Stimulated activated CD8-positive, alpha-beta memory T cell treated with anti-CD3 and anti-CD28 coated beads, Interleukin-4, amount 100 ng/mL, for 4 hours (primary cell): ENCODE measurements around the gene OTOP3.
A peak's percentile ranks its signal among the peaks of the same experiment; 100 is the strongest.
"Not testable (repeated sequence)": the region's sequence is repeated elsewhere in the genome, so short reads cannot be mapped to it uniquely, and the experiment has no call there.

ENCODE experiments used
- DNase-seq, 2 donors: peaks; one replicate each; pipeline ENCODE4 v3.0.0-alpha.2; 2020; ENCODE audit warnings: low read depth in 2 of 2, low spot score in 1 of 2

The OTOP3 gene

GRCh38 chr17:74960570-74961342 is 25.1 kb downstream of the OTOP3 start:
- no peak for DNase-seq

DNA sequence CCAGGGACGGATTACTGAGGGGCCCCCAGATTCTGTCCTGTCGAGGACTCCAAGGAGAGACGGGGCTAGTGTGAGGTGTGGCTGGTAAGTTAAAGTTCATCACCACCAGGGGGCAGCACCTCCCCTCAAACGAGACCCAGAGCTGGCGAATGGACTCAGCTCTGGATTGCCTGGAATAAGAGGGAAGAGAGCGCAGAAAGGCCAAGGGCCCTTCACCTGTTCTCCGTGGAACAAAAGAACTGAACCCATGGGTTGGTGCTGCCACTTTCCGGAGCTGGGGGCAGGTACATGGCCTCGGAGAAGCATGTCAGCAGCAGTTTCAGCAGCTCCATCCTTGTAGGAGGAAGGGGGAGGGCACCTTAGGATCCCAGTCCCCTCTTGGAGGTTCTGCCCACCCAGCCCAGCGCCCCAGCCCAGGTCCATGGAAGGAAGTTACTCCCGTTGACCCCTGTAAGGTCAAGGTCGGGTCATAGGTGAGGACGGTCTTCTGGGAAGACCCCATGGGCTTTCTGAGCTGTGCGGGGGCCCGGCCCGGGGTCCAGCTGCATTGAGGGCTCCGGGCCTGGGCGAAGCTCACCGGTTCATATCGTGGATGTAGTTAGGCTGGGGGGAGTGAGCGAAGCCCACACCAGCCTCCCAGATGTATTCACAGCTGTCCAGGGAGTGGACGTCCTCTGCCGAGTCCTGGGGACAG is 26.1 kb downstream of the OTOP3 start:
- DNase-seq = peak; percentile 59 to 78

DNA sequence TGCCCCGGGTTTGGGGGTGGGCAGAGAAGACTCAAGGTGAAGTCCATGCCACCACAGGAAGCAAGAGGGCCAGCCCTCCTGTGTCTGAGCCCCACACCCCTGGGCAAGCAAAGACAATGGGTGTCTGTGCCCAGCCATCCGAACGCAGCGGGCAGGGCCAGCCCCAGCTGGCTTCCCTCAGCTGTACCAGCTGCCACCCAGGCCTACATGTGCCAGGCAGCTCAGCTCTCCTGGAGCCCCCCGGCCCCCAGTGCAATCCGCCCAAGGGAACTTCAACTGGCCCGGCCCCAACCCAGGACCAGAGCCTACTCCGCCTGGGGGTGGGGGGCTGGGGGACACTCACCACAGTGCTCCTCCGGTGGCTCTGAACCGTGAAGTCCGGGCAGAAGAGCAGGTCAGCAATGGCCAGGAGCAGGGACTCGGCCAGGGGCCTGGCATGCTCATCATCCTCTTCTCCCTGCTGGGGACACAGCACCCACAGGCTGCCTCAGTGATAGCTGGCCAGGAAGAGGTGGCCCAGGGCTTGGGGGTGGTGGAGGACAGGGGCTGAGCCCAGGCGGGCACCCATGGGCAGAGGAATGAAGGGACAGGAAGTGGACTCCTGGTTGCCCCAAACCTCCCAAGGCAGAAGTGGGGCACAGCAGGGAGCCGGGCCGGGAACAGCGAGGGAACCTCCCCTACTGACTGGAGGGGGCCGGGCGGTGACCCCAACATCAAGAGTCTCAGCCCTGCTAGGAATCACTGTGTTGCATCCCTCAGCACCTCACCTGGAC is 27.1 kb downstream of the OTOP3 start:
- DNase-seq = no peak

GRCh38 chr17:74963656-74964055 is 28.0 kb downstream of the OTOP3 start:
- no peak for DNase-seq

GRCh38 chr17:74964246-74964761 is 28.6 kb downstream of the OTOP3 start:
- DNase-seq = no peak

DNA sequence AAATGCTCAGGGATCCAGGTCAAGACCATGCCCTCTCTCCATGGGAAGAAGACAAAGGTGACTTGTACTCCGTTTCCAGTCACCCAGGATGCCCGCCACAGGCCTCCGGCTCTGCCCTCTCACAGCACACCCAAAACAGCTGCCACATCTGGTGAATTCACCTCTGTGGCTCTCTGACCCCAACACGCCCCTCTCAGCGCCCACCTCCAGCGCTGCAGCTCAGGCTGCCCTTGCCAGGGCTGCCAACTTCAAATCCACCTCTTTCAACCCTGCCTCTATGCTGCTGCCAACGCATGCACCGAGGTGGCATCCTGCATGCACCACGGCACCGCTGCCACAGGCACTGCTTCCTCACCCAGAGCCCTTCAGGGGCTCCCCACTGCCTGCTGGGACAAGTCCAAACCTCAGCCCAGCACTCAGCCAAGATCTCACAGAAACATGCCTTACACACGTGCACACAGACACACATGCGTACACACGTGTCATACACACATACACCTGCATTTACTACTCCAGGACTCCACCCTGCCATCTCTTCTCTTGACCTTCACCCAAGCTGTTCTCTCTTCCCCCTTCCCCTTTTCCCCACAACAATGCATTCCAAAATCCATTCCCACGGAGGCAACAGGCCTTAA is 29.4 kb downstream of the OTOP3 start:
- DNase-seq = no peak

DNA sequence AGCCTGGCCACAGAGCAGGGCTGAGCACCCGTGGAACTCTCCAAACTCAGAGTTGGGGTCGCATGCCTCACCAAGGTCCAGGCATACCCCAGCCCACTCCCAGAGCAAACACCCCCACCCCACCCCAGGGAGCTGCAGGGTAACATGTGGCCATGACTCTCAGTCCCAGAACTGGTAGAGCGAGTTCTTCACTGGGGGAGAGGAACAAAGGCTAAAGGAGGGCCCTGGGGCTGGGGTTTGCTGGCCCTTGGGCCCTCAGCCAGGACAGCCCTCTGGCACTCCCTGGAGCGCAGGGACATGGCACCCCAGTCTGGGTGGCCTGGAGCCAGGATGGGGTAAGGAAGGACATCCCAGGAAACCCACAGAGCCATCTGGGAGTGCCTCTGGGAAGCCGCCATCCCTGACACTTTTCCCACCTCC is 32.7 kb downstream of the OTOP3 start:
- DNase-seq = no peak

DNA sequence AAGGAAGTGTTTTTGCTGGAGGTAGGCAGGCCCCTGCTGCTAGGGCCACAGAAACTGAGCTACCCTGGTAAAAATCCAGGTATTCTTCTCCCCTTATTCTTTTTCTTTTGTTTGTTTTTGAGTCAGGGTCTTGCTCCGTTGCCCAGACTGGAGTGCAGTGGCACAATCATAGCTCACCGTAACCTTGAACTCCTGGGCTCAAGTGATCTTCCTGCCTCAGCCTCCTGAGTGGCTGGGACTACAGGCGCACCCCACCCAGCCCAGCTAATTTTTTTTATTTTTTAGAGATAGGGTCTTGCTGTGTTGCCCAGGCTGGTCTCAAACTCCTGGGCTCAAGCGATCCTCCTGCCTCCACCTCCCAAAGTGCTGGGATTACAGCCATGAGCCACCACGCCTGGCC is 33.8 kb downstream of the OTOP3 start:
- DNase-seq = not testable (repeated sequence)

GRCh38 chr17:74970395-74970794 is 34.7 kb downstream of the OTOP3 start:
- DNase-seq = no peak

DNA sequence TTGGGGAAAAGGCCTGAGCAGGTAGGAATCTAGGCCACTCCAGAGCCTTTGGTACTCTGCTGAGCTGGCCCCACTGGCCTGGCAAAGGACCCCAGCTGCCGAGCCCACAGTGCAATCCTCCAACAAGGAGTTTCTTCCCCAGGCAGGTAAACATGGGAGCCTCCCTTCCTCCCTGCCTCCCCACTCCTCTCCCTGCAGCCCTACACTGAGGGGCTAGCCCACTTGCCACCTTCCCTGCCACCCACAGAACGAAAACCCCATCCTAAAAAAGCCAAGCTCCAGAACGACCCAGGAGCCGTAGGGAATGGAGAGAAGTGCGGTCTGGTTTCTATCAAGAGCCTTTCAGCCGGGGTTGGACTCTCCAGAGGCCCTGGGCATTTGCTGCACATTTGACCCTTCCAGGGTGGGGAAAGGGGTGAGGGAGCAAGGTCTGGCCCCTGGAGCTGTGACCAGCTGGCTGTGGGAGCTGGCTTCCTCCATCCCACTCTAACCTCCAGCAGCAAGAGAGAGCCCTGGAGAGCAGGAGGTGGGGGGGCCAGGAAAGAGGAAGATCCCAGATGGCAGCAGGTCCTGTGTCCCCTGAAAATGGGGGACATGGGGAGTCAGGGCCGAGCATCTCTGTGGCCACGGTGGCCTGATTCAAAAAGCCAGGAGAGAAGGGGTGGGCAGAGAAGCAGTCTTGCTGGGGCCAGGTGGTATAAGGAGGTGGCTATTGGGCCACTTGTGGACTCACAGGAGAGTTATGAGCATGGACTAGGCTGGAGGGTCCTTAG is 35.6 kb downstream of the OTOP3 start:
- DNase-seq = no peak

DNA sequence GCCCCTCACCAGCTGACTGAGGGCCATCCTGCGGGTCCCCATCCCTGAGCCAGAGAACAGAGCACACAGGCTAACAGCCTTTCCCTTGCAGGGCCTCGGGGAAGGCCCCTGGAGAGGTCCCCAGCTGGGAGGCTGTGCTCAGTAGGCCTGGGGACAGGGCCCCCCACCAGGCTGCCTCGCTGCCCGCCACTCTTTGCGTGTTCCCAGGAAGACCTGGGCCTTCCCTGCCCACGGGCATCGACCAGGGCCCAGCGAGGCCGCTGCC is 36.1 kb downstream of the OTOP3 start:
- DNase-seq = no peak

- peak; percentile 58 to 65 for DNase-seq
These were observed 36.6 kb downstream of the OTOP3 start, which contains the start of gene HID1 for GRCh38 chr17:74972107-74972972. Gene HID1, minus strand, starts transcription at chr17:74972759. Its CDS starts 103 bp downstream, at chr17:74972656.

GRCh38 chr17:74972973-74973328 is 37.3 kb downstream of the OTOP3 start:
- DNase-seq = no peak

- DNase-seq = no peak
These were observed 40.2 kb downstream of the OTOP3 start for GRCh38 chr17:74975943-74976342.

GRCh38 chr17:74977802-74978201 is 42.1 kb downstream of the OTOP3 start:
- DNase-seq = no peak

GRCh38 chr17:74978240-74978639 is 42.5 kb downstream of the OTOP3 start:
- DNase-seq = no peak

DNA sequence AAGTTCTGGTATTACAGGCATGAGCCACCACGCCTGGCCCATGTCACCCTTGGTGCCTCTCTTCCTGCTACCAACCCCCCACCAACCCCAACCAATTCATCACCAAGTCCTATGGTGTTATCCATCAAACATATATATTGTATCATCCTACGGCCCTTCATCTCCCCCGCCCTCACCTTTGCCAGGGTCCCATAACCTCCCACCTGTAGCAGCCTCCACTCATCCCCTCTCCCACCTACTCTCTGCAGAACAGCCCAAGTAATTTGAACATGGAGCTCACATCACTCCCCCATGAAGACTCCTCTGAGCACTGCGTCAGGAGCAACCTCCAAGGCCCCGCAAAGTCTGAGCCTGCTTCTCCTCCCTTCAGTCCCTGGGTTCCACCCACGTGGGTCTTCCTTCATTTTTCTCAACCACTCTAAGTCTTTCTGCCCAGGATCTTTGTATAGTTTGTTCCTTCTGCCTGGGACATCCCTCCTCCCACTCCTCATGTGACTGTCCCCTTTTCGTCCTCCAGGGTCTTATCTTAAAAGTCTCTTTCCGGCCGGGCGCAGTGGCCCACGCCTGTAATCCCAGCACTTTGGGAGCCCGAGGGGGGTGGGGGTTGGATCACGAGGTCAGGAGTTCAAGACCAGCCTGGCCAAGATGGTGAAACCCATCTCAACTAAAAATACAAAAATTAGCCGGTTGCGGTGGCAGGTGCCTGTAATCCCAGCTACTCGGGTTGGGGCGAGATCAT is 43.9 kb downstream of the OTOP3 start:
- no peak for DNase-seq

GRCh38 chr17:74981318-74981978 is 45.8 kb downstream of the OTOP3 start:
- DNase-seq = no peak
